ENCODE measurements around the gene FBXL5.

Gene FBXL5

GRCh38 chr4:15655223-15656037, at the start of gene FBXL5:
Gene FBXL5 (minus strand): TSS chr4:15655357. CDS start chr4:15655287, 70 bp downstream.
- Mint-ChIP-seq H3K9me3 (no peaks in the 10 kb centered on the region), H3K4me1 (peaks cover 38% of the 10 kb centered on the region), H3K27ac (ENCODE audit: low read depth) (peak within 1 kb of the TSS; percentile 98), H3K36me3 (ENCODE audit: insufficient read depth) (peaks cover 17% of the 10 kb centered on the region), H3K4me3 (peak within 1 kb of the TSS; percentile 99), H3K27me3 (no peaks in the 10 kb centered on the region)
- peak; percentile 67 to 72 for DNase-seq (ENCODE audit: low spot score in 2 of 2)
- ATAC-seq (replicated peaks; ENCODE audit: extremely low read depth, poor library complexity, severe bottlenecking): peak; percentile 82

GRCh38 chr4:15704129-15704528, 49.0 kb upstream of the FBXL5 start:
- H3K4me1 Mint-ChIP-seq: peaks cover 13% of the 10 kb centered on the region
- peaks cover 5% of the 10 kb centered on the region for H3K36me3 Mint-ChIP-seq (ENCODE audit: insufficient read depth)
- H3K9me3 Mint-ChIP-seq: no peaks in the 10 kb centered on the region
- peak overlapping the region; percentile 83 for H3K4me3 Mint-ChIP-seq
- no peak for DNase-seq (ENCODE audit: low spot score in 2 of 2)
- no peak overlapping the region for H3K27ac Mint-ChIP-seq (ENCODE audit: low read depth)
- ATAC-seq (replicated peaks; ENCODE audit: extremely low read depth, poor library complexity, severe bottlenecking): no peak
- H3K27me3 Mint-ChIP-seq: peaks cover 15% of the 10 kb centered on the region

GRCh38 chr4:15703439-15703838, 48.3 kb upstream of the FBXL5 start:
- peaks cover 5% of the 10 kb centered on the region for H3K36me3 Mint-ChIP-seq (ENCODE audit: insufficient read depth)

GRCh38 chr4:15702941-15703403, 47.8 kb upstream of the FBXL5 start, which contains the start of gene BST1:
Gene BST1 (plus strand): TSS chr4:15703065. CDS start chr4:15703145, 80 bp downstream.
- peak within 1 kb of the TSS; percentile 83 for H3K4me3 Mint-ChIP-seq
- peak; percentile 29 to 37 for DNase-seq (ENCODE audit: low spot score in 2 of 2)
- peaks cover 13% of the 10 kb centered on the region for H3K4me1 Mint-ChIP-seq
- H3K27ac Mint-ChIP-seq (ENCODE audit: low read depth): no peak within 1 kb of the TSS
- H3K36me3 Mint-ChIP-seq (ENCODE audit: insufficient read depth): peaks cover 5% of the 10 kb centered on the region
- no peaks in the 10 kb centered on the region for H3K9me3 Mint-ChIP-seq
- H3K27me3 Mint-ChIP-seq: peaks cover 26% of the 10 kb centered on the region
- peak; percentile 76 for ATAC-seq (replicated peaks; ENCODE audit: extremely low read depth, poor library complexity, severe bottlenecking)

More at GRCh38 chr4:15703439-15703838, 48.3 kb upstream of the FBXL5 start:
- H3K27me3 Mint-ChIP-seq: peaks cover 22% of the 10 kb centered on the region
- no peak for DNase-seq (ENCODE audit: low spot score in 2 of 2)
- no peak overlapping the region for H3K27ac Mint-ChIP-seq (ENCODE audit: low read depth)
- H3K4me1 Mint-ChIP-seq: peaks cover 13% of the 10 kb centered on the region
- no peak for ATAC-seq (replicated peaks; ENCODE audit: extremely low read depth, poor library complexity, severe bottlenecking)
- no peaks in the 10 kb centered on the region for H3K9me3 Mint-ChIP-seq
- H3K4me3 Mint-ChIP-seq: peak overlapping the region; percentile 83

GRCh38 chr4:15696866-15697265, 41.7 kb upstream of the FBXL5 start:
- H3K36me3 Mint-ChIP-seq (ENCODE audit: insufficient read depth): no peaks in the 10 kb centered on the region
- ATAC-seq (replicated peaks; ENCODE audit: extremely low read depth, poor library complexity, severe bottlenecking) (no peak), DNase-seq (ENCODE audit: low spot score in 2 of 2) (no peak)
- peak overlapping the region; percentile 20 for H3K27ac Mint-ChIP-seq (ENCODE audit: low read depth)
- no peaks in the 10 kb centered on the region for H3K9me3 Mint-ChIP-seq
- peaks cover 6% of the 10 kb centered on the region for H3K4me1 Mint-ChIP-seq
- H3K27me3 Mint-ChIP-seq: peaks cover 38% of the 10 kb centered on the region
- H3K4me3 Mint-ChIP-seq: no peak overlapping the region

GRCh38 chr4:15695729-15696128, 40.6 kb upstream of the FBXL5 start:
- peaks cover 6% of the 10 kb centered on the region for H3K4me1 Mint-ChIP-seq

GRCh38 chr4:15695240-15695699, 40.1 kb upstream of the FBXL5 start:
- no peak for ATAC-seq (replicated peaks; ENCODE audit: extremely low read depth, poor library complexity, severe bottlenecking)
- peaks cover 35% of the 10 kb centered on the region for H3K27me3 Mint-ChIP-seq

More at GRCh38 chr4:15695729-15696128, 40.6 kb upstream of the FBXL5 start:
- ATAC-seq (replicated peaks; ENCODE audit: extremely low read depth, poor library complexity, severe bottlenecking): no peak
- Mint-ChIP-seq H3K4me3 (no peak overlapping the region), H3K27ac (ENCODE audit: low read depth) (no peak overlapping the region), H3K9me3 (no peaks in the 10 kb centered on the region), H3K36me3 (ENCODE audit: insufficient read depth) (no peaks in the 10 kb centered on the region), H3K27me3 (peaks cover 38% of the 10 kb centered on the region)
- no peak for DNase-seq (ENCODE audit: low spot score in 2 of 2)

GRCh38 chr4:15694431-15694830, 39.3 kb upstream of the FBXL5 start:
- no peak for DNase-seq (ENCODE audit: low spot score in 2 of 2)
- no peak for ATAC-seq (replicated peaks; ENCODE audit: extremely low read depth, poor library complexity, severe bottlenecking)
- Mint-ChIP-seq H3K4me3 (no peak overlapping the region), H3K27ac (ENCODE audit: low read depth) (no peak overlapping the region), H3K9me3 (no peaks in the 10 kb centered on the region), H3K27me3 (peaks cover 27% of the 10 kb centered on the region), H3K36me3 (ENCODE audit: insufficient read depth) (peaks cover 2% of the 10 kb centered on the region), H3K4me1 (peaks cover 6% of the 10 kb centered on the region)

More at GRCh38 chr4:15695240-15695699, 40.1 kb upstream of the FBXL5 start:
- H3K4me1 Mint-ChIP-seq: peaks cover 6% of the 10 kb centered on the region
- H3K9me3 Mint-ChIP-seq: no peaks in the 10 kb centered on the region
- DNase-seq (ENCODE audit: low spot score in 2 of 2): no peak
- H3K36me3 Mint-ChIP-seq (ENCODE audit: insufficient read depth): peaks cover under 1% of the 10 kb centered on the region
- H3K4me3 Mint-ChIP-seq: no peak overlapping the region
- no peak overlapping the region for H3K27ac Mint-ChIP-seq (ENCODE audit: low read depth)

GRCh38 chr4:15692602-15693001, 37.4 kb upstream of the FBXL5 start:
- Mint-ChIP-seq H3K9me3 (no peaks in the 10 kb centered on the region), H3K4me3 (no peak overlapping the region), H3K4me1 (peaks cover 6% of the 10 kb centered on the region), H3K27ac (ENCODE audit: low read depth) (no peak overlapping the region), H3K27me3 (peaks cover 11% of the 10 kb centered on the region), H3K36me3 (ENCODE audit: insufficient read depth) (peaks cover 6% of the 10 kb centered on the region)
- ATAC-seq (replicated peaks; ENCODE audit: extremely low read depth, poor library complexity, severe bottlenecking) (no peak), DNase-seq (ENCODE audit: low spot score in 2 of 2) (no peak)

- H3K27me3 Mint-ChIP-seq: peaks cover under 1% of the 10 kb centered on the region
- DNase-seq (ENCODE audit: low spot score in 2 of 2) (no peak), ATAC-seq (replicated peaks; ENCODE audit: extremely low read depth, poor library complexity, severe bottlenecking) (no peak)
- H3K9me3 Mint-ChIP-seq: no peaks in the 10 kb centered on the region
- H3K36me3 Mint-ChIP-seq (ENCODE audit: insufficient read depth): peaks cover 15% of the 10 kb centered on the region
- no peaks in the 10 kb centered on the region for H3K4me1 Mint-ChIP-seq
- H3K27ac Mint-ChIP-seq (ENCODE audit: low read depth): no peak overlapping the region
- no peak overlapping the region for H3K4me3 Mint-ChIP-seq
Measured at GRCh38 chr4:15691346-15692135, 36.4 kb upstream of the FBXL5 start.

- Mint-ChIP-seq H3K27me3 (no peaks in the 10 kb centered on the region), H3K27ac (ENCODE audit: low read depth) (no peak overlapping the region), H3K4me3 (no peak overlapping the region), H3K9me3 (no peaks in the 10 kb centered on the region), H3K4me1 (peaks cover 3% of the 10 kb centered on the region), H3K36me3 (ENCODE audit: insufficient read depth) (peaks cover 21% of the 10 kb centered on the region)
- no peak for DNase-seq (ENCODE audit: low spot score in 2 of 2)
- ATAC-seq (replicated peaks; ENCODE audit: extremely low read depth, poor library complexity, severe bottlenecking): no peak
Measured at GRCh38 chr4:15690020-15690809, 35.1 kb upstream of the FBXL5 start.

- Mint-ChIP-seq H3K36me3 (ENCODE audit: insufficient read depth) (peaks cover 21% of the 10 kb centered on the region), H3K27ac (ENCODE audit: low read depth) (no peak overlapping the region), H3K9me3 (no peaks in the 10 kb centered on the region), H3K4me3 (no peak overlapping the region), H3K27me3 (no peaks in the 10 kb centered on the region), H3K4me1 (peaks cover 9% of the 10 kb centered on the region)
- DNase-seq (ENCODE audit: low spot score in 2 of 2) (no peak), ATAC-seq (replicated peaks; ENCODE audit: extremely low read depth, poor library complexity, severe bottlenecking) (no peak)
Measured at GRCh38 chr4:15689540-15689939, 34.4 kb upstream of the FBXL5 start.
